Common myeloid progenitor, CD34-positive (primary cell): ENCODE data around the gene MYL12A.
A peak's percentile ranks its signal among the peaks of the same experiment; 100 is the strongest.

Experiments
- CTCF ChIA-PET: fragments of 350-600 bp; sonication (Branson Sonifier 250); formaldehyde crosslinking; loops from one replicate; lab custom pipeline; 2021; ENCODE audit warnings: antibody characterized with exemption; lab: Charles Lee
- POLR2A ChIA-PET: fragments of 350-600 bp; sonication (Branson Sonifier 250); formaldehyde crosslinking; loops from one replicate; lab custom pipeline; 2021; ENCODE audit warnings: antibody characterized with exemption; lab: Charles Lee
- DNase-seq, 3 donors: peaks; one replicate each; pipeline versions ENCODE4 v3.0.0 to v3.0.0-alpha.2; 2013
- H3K27ac ChIP-seq, 2 experiments: 1 replicate in 1 of 2; 2 replicates in 1 of 2; pipeline ENCODE4 v1.7.0; 2013; ENCODE audit warnings: inconsistent platforms in 2 of 2, low read length in 2 of 2, mild to moderate bottlenecking in 2 of 2, low read depth in 1 of 2, moderate library complexity in 1 of 2; ENCODE audit not compliant: severe bottlenecking in 2 of 2, insufficient read depth in 1 of 2, poor library complexity in 1 of 2
- H3K27me3 ChIP-seq, 5 experiments: replicated peaks in 2 of 5; 1 replicate in 3 of 5; 2 replicates in 2 of 5; pipeline versions ENCODE4 v1.6.1 to v1.7.0; 2013; ENCODE audit warnings: low read length in 4 of 5, mild to moderate bottlenecking in 2 of 5, moderate library complexity in 2 of 5, inconsistent platforms in 1 of 5; ENCODE audit not compliant: insufficient read depth in 5 of 5, control insufficient read depth in 4 of 5
- H3K36me3 ChIP-seq, 4 experiments: 1 replicate in 2 of 4; 2 replicates in 2 of 4; pipeline versions ENCODE4 v1.6.1 to v1.7.0; 2013; ENCODE audit warnings: low read length in 3 of 4, control low read depth in 1 of 4, mild to moderate bottlenecking in 1 of 4; ENCODE audit not compliant: control insufficient read depth in 4 of 4, insufficient read depth in 4 of 4
- H3K4me1 ChIP-seq, 4 experiments: 1 replicate in 3 of 4; 2 replicates in 1 of 4; pipeline versions ENCODE4 v1.6.1 to v1.7.1; 2013; ENCODE audit warnings: low read length in 3 of 4, mild to moderate bottlenecking in 3 of 4, control low read depth in 1 of 4, inconsistent platforms in 1 of 4, moderate library complexity in 1 of 4; ENCODE audit not compliant: control insufficient read depth in 4 of 4, insufficient read depth in 4 of 4; ENCODE audit errors: control extremely low read depth in 1 of 4
- H3K4me3 ChIP-seq, 7 experiments: 1 replicate in 4 of 7; 2 replicates in 3 of 7; pipeline versions ENCODE4 v1.5.1 to v1.7.0; 2013; ENCODE audit warnings: mild to moderate bottlenecking in 7 of 7, low read length in 6 of 7, moderate library complexity in 6 of 7, inconsistent platforms in 2 of 7, low read depth in 2 of 7, control low read depth in 1 of 7; ENCODE audit not compliant: insufficient read depth in 4 of 7, control insufficient read depth in 1 of 7; ENCODE audit errors: extremely low read depth in 1 of 7
- H3K9me3 ChIP-seq, 5 experiments: 1 replicate in 4 of 5; 2 replicates in 1 of 5; pipeline versions ENCODE4 v1.6.1 to v1.7.1; 2013; ENCODE audit warnings: low read length in 4 of 5, mild to moderate bottlenecking in 2 of 5, inconsistent platforms in 1 of 5, low read depth in 1 of 5, moderate library complexity in 1 of 5; ENCODE audit not compliant: control insufficient read depth in 4 of 5, insufficient read depth in 2 of 5; ENCODE audit errors: control extremely low read depth in 1 of 5
- WGBS: methylation state at CpG from one replicate; pipeline ENCODE4 v1.1.5; 2013; ENCODE audit not compliant: insufficient coverage; 5-methylcytosine and 5-hydroxymethylcytosine counted together

Gene MYL12A

DNA sequence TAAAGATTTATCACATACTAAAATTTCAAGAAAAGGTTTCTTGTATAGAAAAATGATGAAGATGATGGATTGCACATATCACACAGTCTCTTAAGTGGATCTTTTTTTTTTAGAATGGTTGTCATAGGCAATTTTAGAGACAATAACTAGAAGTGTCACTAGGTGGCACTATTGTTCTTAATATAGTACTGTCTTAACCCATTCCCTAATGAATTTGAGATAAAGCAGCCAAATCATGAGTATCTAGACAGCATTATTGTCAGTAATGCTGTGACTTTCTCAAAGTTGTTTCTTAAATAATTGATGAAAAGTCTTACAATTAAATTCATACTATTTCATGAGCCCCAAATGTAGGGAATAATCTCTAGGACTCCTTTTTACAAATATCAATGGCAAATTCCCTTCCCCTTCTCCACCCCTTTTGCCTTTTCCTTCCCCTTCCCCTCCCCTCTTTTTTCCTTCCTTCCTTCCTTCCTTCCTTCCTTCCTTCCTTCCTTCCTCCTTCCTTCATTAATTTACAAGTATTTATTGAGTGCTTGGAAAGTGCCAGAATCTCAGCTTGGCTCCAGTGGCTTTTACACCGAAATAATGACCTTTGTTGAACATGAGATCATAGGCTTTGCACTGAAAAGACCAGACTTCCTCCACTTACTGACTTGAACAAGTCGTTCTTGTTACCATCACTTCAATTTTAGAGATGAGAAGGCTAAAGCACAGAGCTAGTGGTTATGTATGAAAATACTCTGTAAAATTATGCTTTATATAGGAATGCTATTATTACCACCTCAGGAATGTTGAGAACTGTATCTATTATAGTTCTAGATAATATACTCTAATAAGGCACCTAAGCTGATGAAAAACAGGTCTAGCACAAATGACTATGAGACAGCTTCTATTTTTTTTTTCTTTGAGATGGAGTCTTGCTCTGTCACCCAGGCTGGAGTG is 34.1 kb downstream of the MYL12A start:
- no CpG with 5 or more reads among the region's 2 CpGs for WGBS
- H3K9me3 ChIP-seq: peaks cover 0 to 4% (median 0%) of the 10 kb centered on the region in 5 experiments
- H3K27me3 ChIP-seq: no peaks in the 10 kb centered on the region
- POLR2A ChIA-PET: interaction anchor here (0.7 kb wide), 1 partner anchor 385 kb away, joined by 3 read pairs; no protein-coding TSS in a partner anchor
- H3K4me3 ChIP-seq: no peak overlapping the region
- peaks cover 3 to 18% (median 12%) of the 10 kb centered on the region in 4 experiments for H3K36me3 ChIP-seq
- CTCF ChIA-PET: interaction anchor here (0.6 to 10.3 kb wide), 17 partner anchors 15 to 720 kb away, joined by 3 to 140 read pairs (median 5); no protein-coding TSS in a partner anchor
- DNase-seq: peak; percentile 78 to 90 (median 87)
- no peaks in the 10 kb centered on the region for H3K4me1 ChIP-seq
- no peak overlapping the region for H3K27ac ChIP-seq

DNA sequence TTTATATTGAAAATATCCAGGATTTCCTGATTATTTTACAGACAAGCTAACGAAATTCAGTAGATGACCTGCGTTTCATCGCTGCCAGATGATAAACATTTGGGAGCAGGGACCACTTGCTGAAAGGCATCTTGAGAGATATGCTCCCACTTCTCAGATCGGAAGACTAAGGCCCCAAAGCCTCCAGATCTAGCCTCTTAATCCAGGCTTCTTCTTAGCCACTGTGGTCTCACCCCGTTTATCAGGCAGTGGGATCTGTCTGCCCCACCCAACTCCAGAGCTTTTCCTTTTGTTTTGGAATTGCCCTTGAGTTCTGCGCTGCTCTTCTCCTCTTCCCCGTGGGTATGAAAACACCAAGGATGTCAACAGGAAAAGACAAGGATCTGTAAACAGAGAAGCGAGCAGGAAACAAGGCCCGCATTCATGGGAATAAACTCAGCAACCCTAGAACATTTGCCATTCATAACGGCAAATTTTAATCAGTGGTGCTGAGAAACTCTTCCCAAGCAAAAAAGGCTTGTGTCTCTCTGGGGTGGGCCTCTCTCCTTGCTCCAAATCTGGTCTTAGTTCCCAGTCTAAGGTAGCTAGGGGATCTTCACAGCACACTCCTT is 35.8 kb downstream of the MYL12A start:
- ChIA-PET POLR2A (no interaction called here), CTCF (interaction anchor here (0.6 to 10.3 kb wide), 11 partner anchors 13 to 718 kb away, joined by 3 to 140 read pairs (median 6); no protein-coding TSS in a partner anchor)
- Histone ChIP-seq H3K36me3 (peaks cover 0 to 5% (median 3%) of the 10 kb centered on the region in 4 experiments), H3K9me3 (peaks cover 0 to 4% (median 0%) of the 10 kb centered on the region in 5 experiments), H3K27me3 (no peaks in the 10 kb centered on the region), H3K27ac (no peak overlapping the region), H3K4me3 (no peak overlapping the region), H3K4me1 (no peaks in the 10 kb centered on the region)
- DNase-seq: no peak
- WGBS: 98% methylated on average over 8 of the region's 10 CpGs

DNA sequence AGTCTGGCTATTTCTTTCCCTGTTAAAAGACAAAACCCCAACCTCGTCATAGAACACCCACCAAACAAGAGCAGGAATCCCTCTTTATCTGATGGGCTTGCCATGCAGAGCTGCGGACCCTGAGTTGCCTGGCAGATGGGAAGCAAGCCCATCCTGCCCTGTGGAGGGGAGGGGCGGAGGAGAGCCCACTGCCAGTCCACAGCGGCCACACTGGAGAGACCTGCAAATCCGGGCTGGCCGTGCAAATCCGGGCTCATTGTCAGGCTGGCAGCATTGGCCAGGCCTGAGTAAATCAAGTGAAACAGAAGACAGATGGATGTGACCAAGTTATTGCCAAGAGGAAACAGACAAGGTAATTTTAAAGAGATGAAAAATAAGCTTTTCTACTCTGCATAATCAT is 36.3 kb downstream of the MYL12A start:
- Histone ChIP-seq H3K4me1 (no peaks in the 10 kb centered on the region), H3K4me3 (no peak overlapping the region), H3K36me3 (peaks cover 0 to 3% (median 0%) of the 10 kb centered on the region in 4 experiments), H3K27me3 (no peaks in the 10 kb centered on the region), H3K9me3 (peaks cover 0 to 4% (median 0%) of the 10 kb centered on the region in 5 experiments), H3K27ac (no peak overlapping the region)
- WGBS: 93% methylated on average over 2 of the region's 7 CpGs
- CTCF ChIA-PET: interaction anchor here (0.6 to 10.3 kb wide), 9 partner anchors 8 to 382 kb away, joined by 3 to 140 read pairs (median 4); no protein-coding TSS in a partner anchor
- DNase-seq: no peak
- POLR2A ChIA-PET: no interaction called here

DNA sequence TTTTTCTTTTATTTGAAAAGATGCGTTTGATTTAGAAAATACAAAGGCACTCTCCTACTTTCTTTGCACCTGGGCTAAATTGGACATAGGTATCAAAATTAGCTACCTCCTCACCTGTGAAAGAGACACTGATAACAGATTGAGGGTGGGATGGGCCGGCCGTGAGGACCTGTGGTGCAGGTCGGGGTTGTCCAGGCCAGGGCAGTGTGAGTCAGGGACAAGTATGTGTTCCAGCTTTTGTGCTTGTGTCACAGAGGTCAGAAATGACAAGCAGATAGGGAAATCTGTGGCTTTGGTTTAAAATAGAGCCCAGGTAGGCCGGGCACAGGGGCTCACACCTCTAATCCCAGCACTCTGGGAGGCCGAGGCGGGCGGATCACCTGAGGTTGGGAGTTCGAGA is 36.9 kb downstream of the MYL12A start:
- DNase-seq: no peak
- Histone ChIP-seq H3K27ac (no peak overlapping the region), H3K4me1 (no peaks in the 10 kb centered on the region), H3K9me3 (peaks cover 0 to 4% (median 0%) of the 10 kb centered on the region in 5 experiments), H3K4me3 (no peak overlapping the region), H3K27me3 (no peaks in the 10 kb centered on the region), H3K36me3 (peaks cover 0 to under 1% (median 0%) of the 10 kb centered on the region in 4 experiments)
- ChIA-PET CTCF (interaction anchor here (0.7 to 10.3 kb wide), 8 partner anchors 9 to 391 kb away, joined by 3 to 140 read pairs (median 4); no protein-coding TSS in a partner anchor), POLR2A (no interaction called here)
- WGBS: 97% methylated on average over 9 of the region's 9 CpGs

DNA sequence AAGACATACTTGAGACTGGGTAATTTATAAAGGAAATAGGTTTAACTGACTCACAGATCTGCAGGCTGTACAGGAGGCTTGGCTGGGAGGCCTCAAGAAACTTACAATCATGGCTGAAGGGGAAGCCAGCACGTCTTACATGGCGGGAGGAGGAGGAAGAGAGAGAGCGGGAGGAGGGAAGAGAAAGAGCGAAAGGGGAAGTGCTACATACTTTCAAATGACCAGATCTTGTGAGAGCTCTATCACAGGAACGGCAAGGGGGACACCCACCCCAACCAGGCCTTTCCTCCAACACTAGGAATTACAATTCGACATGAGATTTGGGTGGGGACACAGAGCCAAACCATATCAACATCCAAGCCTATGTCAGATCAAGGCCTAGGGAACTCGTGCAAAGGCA is 38.6 kb downstream of the MYL12A start:
- Histone ChIP-seq H3K4me3 (no peak overlapping the region), H3K27me3 (no peaks in the 10 kb centered on the region), H3K36me3 (no peaks in the 10 kb centered on the region), H3K9me3 (peaks cover 0 to 13% (median 0%) of the 10 kb centered on the region in 5 experiments), H3K4me1 (no peaks in the 10 kb centered on the region), H3K27ac (no peak overlapping the region)
- WGBS: 73% methylated on average over 3 of the region's 7 CpGs
- DNase-seq: no peak
- ChIA-PET CTCF (interaction anchor here (0.8 to 2.8 kb wide), 8 partner anchors 8 to 378 kb away, joined by 3 to 11 read pairs (median 4); no protein-coding TSS in a partner anchor), POLR2A (interaction anchor here (0.6 kb wide), 1 partner anchor 373 kb away, joined by 3 read pairs; no protein-coding TSS in a partner anchor)

DNA sequence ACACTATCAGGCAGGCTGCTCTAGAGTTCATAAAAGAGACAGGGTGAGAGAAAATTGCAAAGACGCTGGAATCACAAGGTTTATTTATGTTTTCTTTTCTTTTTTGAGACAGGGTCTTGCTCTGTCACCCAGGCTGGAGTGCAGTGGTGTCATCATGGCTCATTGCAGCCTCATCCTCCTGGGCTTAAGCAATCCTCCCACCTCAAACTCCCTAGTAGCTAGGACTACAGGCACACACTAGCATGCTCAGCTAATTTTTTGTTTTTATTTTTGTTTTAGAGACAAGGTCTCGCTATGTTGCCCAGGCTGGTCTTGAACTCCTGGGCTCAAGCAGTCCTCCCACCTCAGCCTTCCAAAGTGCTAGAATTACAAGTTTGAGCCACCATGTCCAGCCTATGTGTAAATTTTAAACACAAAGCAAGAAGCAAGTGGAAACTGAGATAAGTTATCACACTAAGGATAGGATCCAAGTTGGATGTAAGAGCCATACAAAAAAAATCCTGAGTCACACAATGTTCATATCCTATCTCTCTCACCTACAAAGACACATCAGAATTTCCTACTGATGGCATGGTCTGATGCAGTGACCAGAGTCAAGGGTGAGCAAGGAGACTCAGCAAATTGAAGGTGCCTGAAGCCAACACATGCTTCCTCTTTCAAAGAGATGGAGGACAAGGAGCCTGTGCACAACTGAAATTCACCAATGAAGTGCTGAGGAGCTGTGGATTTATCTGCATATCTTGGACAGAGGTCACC is 45.8 kb downstream of the MYL12A start:
- no peak for DNase-seq
- 100% methylated on average over 2 of the region's 2 CpGs for WGBS
- no peak overlapping the region for H3K4me3 ChIP-seq
- CTCF ChIA-PET: interaction anchor here (0.5 to 2.2 kb wide), 2 partner anchors 8 to 133 kb away, joined by 3 to 11 read pairs; no protein-coding TSS in a partner anchor
- POLR2A ChIA-PET: no interaction called here
- peaks cover 3 to 9% (median 8%) of the 10 kb centered on the region in 4 experiments for H3K4me1 ChIP-seq
- no peaks in the 10 kb centered on the region for H3K27me3 ChIP-seq
- H3K27ac ChIP-seq: no peak overlapping the region
- peaks cover 0 to 21% (median 0%) of the 10 kb centered on the region in 5 experiments for H3K9me3 ChIP-seq
- H3K36me3 ChIP-seq: peaks cover 0 to 4% (median 0%) of the 10 kb centered on the region in 4 experiments
